22Rv1 (cell line): Measurements from ENCODE around the gene P2RX1.

Source experiments
- ZFX ChIP-seq: fragments of 450-650 bp; IDR thresholded peaks from 2 replicates; pipeline ENCODE4 v1.6.1; 2017; ENCODE audit warnings: antibody characterized with exemption, borderline replicate concordance
- TF ChIP-seq, protein P1 (sequence below): fragments of 450-650 bp; IDR thresholded peaks from 2 replicates; pipeline ENCODE4 v1.5.1; 2017; ENCODE audit warnings: mild to moderate bottlenecking

DNA sequence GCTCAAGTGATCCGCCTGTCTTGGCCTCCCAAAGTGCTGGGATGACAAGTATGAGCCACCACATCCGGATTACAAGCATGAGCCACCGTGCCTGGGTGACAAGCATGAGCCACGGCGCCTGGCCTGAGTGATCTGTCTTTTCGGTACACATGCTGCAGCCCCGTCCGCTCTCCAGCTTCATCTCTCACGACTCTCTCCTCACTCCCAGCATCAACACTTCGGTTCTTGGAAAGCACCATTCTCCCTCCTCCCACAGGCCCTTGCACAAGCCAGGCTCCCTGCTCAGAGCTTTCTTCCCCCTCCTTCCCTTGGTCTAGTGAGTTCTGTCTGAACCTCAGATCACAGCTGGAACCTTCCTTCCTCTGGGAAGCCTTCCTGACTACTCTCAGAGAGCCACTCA is 63.7 kb downstream of the P2RX1 start:
- TF ChIP-seq, protein P1, sequence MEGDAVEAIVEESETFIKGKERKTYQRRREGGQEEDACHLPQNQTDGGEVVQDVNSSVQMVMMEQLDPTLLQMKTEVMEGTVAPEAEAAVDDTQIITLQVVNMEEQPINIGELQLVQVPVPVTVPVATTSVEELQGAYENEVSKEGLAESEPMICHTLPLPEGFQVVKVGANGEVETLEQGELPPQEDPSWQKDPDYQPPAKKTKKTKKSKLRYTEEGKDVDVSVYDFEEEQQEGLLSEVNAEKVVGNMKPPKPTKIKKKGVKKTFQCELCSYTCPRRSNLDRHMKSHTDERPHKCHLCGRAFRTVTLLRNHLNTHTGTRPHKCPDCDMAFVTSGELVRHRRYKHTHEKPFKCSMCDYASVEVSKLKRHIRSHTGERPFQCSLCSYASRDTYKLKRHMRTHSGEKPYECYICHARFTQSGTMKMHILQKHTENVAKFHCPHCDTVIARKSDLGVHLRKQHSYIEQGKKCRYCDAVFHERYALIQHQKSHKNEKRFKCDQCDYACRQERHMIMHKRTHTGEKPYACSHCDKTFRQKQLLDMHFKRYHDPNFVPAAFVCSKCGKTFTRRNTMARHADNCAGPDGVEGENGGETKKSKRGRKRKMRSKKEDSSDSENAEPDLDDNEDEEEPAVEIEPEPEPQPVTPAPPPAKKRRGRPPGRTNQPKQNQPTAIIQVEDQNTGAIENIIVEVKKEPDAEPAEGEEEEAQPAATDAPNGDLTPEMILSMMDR, result no peak
- no peak for TF ChIP-seq ZFX
